Esophagus squamous epithelium (tissue), 5 donors: ENCODE data around the gene HECW1. TPM values are rescaled to one million over a fixed set of nuclear protein-coding genes. Genes with fewer than 3 reads are reported as not detected.

Experiments
- DNase-seq: peaks from one replicate; lab custom pipeline; 2025; lab: John Stamatoyannopoulos, UW
- H3K27ac ChIP-seq, 4 donors: fragments of 200-600 bp; sonication (generic); one replicate each; pipeline ENCODE4 v1.5.1; 2016 to 2019; ENCODE audit warnings: mild to moderate bottlenecking in 1 of 4
- H3K27me3 ChIP-seq, 4 donors: fragments of 200-600 bp; sonication (generic); 1 replicate in 3 of 4; 2 replicates in 1 of 4; pipeline versions ENCODE4 v1.5.1 to v1.6.0; 2017 to 2021; ENCODE audit warnings: antibody characterized with exemption in 1 of 4
- H3K36me3 ChIP-seq, 3 donors: fragments of 200-600 bp; sonication (generic); one replicate each; pipeline ENCODE4 v1.5.1; 2016 to 2019
- H3K4me1 ChIP-seq, 3 donors: fragments of 200-600 bp; sonication (generic); one replicate each; pipeline ENCODE4 v1.5.1; 2017 to 2019
- H3K4me3 ChIP-seq, 4 donors: fragments of 200-600 bp; sonication (generic); 1 replicate in 3 of 4; 2 replicates in 1 of 4; pipeline ENCODE4 v1.5.1; 2016 to 2019; ENCODE audit warnings: mild to moderate bottlenecking in 2 of 4, moderate library complexity in 1 of 4
- H3K9me3 ChIP-seq, 3 donors: fragments of 200-600 bp; sonication (generic); one replicate each; pipeline ENCODE4 v1.5.1; 2016 to 2019
- POLR2A ChIP-seq, 4 donors: fragments of 450-650 bp; IDR thresholded peaks; one replicate each; pipeline ENCODE4 v1.6.1; 2017; ENCODE audit warnings: antibody characterized with exemption in 4 of 4, mild to moderate bottlenecking in 4 of 4, moderate library complexity in 3 of 4
- WGBS, 2 donors: methylation state at CpG; one replicate each; pipeline ENCODE4 v1.1.5; 2018; 5-methylcytosine and 5-hydroxymethylcytosine counted together
- intact Hi-C: fragments of 100-400 bp; cut with DNase I; formaldehyde crosslinking; loops from one replicate; pipeline ENCODE4 v1.15.0; 2022
- total RNA-seq, 4 donors: library from RNA; depleted of rRNA; stranded (reverse); fragments of >200 nt; gene quantifications; one replicate each; pipeline ENCODE4 v1.1.0, GENCODE V29; 2016
- TF ChIP-seq, protein P1 (sequence below), 6 experiments: fragments of 450-650 bp in 4 of 6; fragments of 200-600 bp in 2 of 6; sonication (generic) in 2 of 6; IDR thresholded peaks; one replicate each; pipeline ENCODE4 v1.5.1; 2016 to 2019; ENCODE audit warnings: antibody characterized with exemption in 6 of 6, mild to moderate bottlenecking in 4 of 6, moderate library complexity in 4 of 6
- donor health status: DM: yes; HTN: yes; CAD: no.

HECW1 gene
- total RNA-seq, 4 donors from 2014 or later, result 0.18 to 0.57 (median 0.19) TPM; not detected in 1

DNA sequence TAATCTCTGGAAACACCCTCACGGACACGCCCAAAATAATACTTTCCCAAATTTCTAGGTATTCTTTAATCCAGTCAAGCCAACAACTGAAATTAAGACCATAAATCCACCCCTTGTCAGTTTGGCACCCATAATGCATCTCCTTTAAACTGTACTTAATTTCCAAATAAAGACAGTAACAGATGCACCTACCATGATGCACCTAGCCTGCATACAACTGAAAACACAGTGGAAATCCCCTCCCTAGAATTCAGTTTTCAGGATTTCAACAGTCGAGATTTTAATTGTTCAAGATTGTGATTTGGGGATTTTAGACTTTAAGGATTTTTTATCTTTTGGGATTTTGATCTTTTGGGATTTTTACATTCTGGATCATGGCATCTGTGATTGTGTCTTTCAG is 487.6 kb downstream of the HECW1 start:
- TF ChIP-seq, protein P1, sequence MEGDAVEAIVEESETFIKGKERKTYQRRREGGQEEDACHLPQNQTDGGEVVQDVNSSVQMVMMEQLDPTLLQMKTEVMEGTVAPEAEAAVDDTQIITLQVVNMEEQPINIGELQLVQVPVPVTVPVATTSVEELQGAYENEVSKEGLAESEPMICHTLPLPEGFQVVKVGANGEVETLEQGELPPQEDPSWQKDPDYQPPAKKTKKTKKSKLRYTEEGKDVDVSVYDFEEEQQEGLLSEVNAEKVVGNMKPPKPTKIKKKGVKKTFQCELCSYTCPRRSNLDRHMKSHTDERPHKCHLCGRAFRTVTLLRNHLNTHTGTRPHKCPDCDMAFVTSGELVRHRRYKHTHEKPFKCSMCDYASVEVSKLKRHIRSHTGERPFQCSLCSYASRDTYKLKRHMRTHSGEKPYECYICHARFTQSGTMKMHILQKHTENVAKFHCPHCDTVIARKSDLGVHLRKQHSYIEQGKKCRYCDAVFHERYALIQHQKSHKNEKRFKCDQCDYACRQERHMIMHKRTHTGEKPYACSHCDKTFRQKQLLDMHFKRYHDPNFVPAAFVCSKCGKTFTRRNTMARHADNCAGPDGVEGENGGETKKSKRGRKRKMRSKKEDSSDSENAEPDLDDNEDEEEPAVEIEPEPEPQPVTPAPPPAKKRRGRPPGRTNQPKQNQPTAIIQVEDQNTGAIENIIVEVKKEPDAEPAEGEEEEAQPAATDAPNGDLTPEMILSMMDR (IDR thresholded peaks at IDR 0.05), result no peak
- peaks cover 0 to 45% (median 0%) of the 10 kb centered on the region in 3 donors for H3K36me3 ChIP-seq
- no peak overlapping the region for H3K27ac ChIP-seq
- WGBS, 2 donors, result 89% methylated on average over 3 of the region's 3 CpGs
- no peak overlapping the region for H3K4me3 ChIP-seq
- H3K4me1 ChIP-seq, result peaks cover 0 to 20% (median 0%) of the 10 kb centered on the region in 3 donors
- H3K9me3 ChIP-seq, result no peaks in the 10 kb centered on the region
- intact Hi-C loops, result no loop called here
- no peaks in the 10 kb centered on the region for H3K27me3 ChIP-seq
- DNase-seq, result no peak

DNA sequence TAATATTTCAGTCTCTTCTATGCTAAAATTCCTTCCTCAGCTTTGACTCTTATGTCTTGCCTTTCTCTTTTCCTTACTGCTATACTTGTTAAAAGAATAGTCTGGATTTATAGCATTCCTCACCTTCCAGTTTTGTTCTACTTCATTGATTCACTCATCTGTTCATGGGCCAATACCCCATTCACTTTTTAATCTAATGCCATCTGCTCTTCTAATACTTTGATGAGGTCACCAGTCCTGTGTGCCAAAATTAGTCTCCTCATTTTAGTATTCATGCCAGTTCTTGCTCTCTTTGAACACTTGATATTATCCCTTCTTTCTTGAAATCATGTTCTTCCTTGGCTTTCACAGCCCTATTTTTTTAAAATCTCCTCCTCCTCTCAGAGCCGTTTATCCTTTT is 489.8 kb downstream of the HECW1 start:
- H3K4me3 ChIP-seq, result no peak overlapping the region
- no peak for DNase-seq
- H3K36me3 ChIP-seq, result peaks cover 0 to 30% (median 0%) of the 10 kb centered on the region in 3 donors
- TF ChIP-seq POLR2A (IDR thresholded peaks at IDR 0.05), result no peak
- H3K27me3 ChIP-seq, result no peaks in the 10 kb centered on the region
- H3K27ac ChIP-seq, result no peak overlapping the region
- H3K4me1 ChIP-seq, result peaks cover 0 to 20% (median 0%) of the 10 kb centered on the region in 3 donors
- intact Hi-C loops, result no loop called here
- 38% methylated on average over 1 of the region's 1 CpG for WGBS, 2 donors
- H3K9me3 ChIP-seq, result no peaks in the 10 kb centered on the region

DNA sequence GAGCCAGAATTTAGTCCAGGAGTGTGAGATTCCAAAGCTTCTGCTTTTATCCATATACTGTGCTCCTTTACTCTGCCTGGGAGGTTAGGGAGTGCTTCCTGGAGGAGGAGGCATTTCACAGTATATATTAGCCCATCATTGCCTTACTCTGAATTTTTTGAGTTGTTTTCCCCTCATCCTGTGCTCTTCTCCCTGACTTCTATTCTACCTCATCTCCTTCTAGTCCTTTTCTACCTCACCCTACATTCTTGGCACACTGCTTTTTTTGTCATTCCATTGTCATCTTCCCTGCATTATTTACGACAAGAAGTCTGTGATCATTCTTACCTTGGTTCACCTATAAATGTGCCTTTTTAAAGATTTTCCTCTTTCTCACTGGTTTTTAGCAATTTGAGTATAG is 491.8 kb downstream of the HECW1 start:
- Histone ChIP-seq H3K36me3 (peaks cover 0 to 23% (median 0%) of the 10 kb centered on the region in 3 donors), H3K4me1 (peaks cover 0 to 20% (median 0%) of the 10 kb centered on the region in 3 donors), H3K27ac (no peak overlapping the region), H3K27me3 (no peaks in the 10 kb centered on the region), H3K9me3 (no peaks in the 10 kb centered on the region), H3K4me3 (no peak overlapping the region)
- intact Hi-C loops, result no loop called here
- TF ChIP-seq, protein P1 (IDR thresholded peaks at IDR 0.05), result no peak
- no peak for TF ChIP-seq POLR2A (IDR thresholded peaks at IDR 0.05)
- 90 to 94% methylated on average over 1 of the region's 1 CpG for WGBS, 2 donors
- no peak for DNase-seq

DNA sequence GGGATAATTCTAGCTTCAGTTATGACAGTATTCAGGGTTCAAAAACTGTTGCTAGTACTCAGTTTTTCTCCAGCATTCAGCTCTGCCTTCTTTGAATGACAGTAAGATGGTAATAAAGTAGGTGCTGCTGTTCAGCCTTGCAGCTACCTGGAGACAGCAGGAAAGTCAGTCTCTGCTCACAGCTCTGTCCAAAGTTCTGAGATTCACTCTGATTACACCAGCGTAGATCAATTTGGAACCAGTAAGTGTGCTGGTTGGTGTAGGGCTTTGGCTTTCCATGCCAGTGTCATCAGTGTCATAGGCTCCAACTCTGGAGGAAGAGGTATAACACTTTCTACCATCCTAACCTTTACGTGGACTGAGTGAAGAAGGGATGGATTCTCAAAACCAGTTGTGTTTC is 496.6 kb downstream of the HECW1 start:
- 100% methylated on average over 2 of the region's 2 CpGs for WGBS, 2 donors
- Histone ChIP-seq H3K27me3 (no peaks in the 10 kb centered on the region), H3K9me3 (no peaks in the 10 kb centered on the region), H3K4me1 (peaks cover 0 to 26% (median 13%) of the 10 kb centered on the region in 3 donors), H3K4me3 (no peak overlapping the region), H3K27ac (no peak overlapping the region), H3K36me3 (peaks cover 0 to 40% (median 0%) of the 10 kb centered on the region in 3 donors)
- intact Hi-C loops, result no loop called here
- TF ChIP-seq POLR2A (IDR thresholded peaks at IDR 0.05), result no peak
- TF ChIP-seq, protein P1 (IDR thresholded peaks at IDR 0.05), result no peak
- no peak for DNase-seq

DNA sequence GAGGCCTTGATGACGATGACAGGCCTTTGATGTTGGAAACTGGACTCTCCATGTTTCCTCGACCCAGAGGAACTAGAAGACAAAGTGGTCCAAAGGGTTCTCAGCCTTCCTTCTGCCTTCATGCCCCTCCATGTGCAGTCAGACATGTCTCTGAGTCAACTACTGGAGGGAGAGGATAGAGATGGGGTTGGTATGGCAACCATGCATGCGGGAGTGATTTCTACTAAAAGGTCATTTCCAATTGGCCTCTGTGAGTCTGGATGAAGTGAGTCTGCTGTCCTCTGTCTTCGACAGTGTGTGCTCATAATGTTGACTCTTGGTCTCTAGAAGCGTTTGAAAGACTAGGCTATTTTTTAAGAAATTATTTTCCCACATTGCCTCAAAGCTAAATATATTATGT is 499.7 kb downstream of the HECW1 start:
- H3K27ac ChIP-seq, result no peak overlapping the region
- intact Hi-C loops, result no loop called here
- peaks cover 0 to 26% (median 13%) of the 10 kb centered on the region in 3 donors for H3K4me1 ChIP-seq
- WGBS, 2 donors, result 77 to 81% methylated on average over 5 of the region's 5 CpGs
- H3K4me3 ChIP-seq, result no peak overlapping the region
- H3K36me3 ChIP-seq, result peaks cover 0 to 46% (median 0%) of the 10 kb centered on the region in 3 donors
- TF ChIP-seq POLR2A (IDR thresholded peaks at IDR 0.05), result no peak
- no peak for DNase-seq
- no peaks in the 10 kb centered on the region for H3K27me3 ChIP-seq
- no peaks in the 10 kb centered on the region for H3K9me3 ChIP-seq

DNA sequence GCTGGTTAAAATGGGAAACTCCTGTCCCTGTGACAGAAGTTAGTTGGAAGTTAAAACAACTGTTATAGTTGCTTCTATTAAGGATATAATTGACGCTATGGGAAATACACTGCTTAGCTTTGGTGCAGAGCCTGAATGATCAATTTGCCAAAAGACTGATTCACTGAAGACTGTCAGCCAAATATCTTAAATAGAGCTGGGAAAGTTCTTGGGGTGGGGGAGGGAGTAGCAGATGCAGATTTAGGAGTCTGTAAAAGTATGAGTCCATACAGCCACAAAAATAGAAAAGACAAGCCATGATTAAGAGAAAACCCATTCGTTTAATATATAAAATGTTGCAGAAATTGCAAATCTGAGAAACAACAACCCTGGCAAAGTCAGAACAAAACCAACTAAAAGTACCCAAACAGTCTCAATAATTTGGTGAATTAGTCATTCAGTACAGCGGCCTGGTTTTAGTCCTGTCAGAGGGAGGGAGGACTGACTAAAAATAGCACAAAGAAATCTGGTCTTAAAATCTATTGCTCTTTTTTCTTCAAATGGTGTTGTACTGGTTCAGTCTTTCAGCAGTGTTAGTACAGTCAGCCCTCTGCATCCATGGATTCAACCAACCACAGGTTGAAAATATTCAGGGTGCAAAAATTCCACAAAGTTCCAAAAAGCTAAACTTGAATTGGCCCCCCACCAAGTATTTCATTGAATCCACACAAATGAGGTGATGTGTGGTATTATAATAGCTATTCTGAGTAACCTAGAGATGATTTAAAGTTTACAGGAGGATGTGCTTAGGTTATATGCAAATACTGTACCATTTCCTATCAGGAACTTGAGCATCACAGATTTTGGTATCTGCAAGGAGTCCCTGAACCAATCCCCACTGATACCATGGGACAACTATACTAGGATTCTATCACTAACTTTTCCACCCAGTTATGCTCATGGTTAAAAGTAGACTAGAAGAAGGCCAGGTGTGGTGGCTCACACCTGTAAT is 500.4 kb downstream of the HECW1 start:
- no peak overlapping the region for H3K27ac ChIP-seq
- no peak for DNase-seq
- intact Hi-C loops, result no loop called here
- H3K4me3 ChIP-seq, result no peak overlapping the region
- no peaks in the 10 kb centered on the region for H3K27me3 ChIP-seq
- TF ChIP-seq, protein P1 (IDR thresholded peaks at IDR 0.05), result no peak
- no peak for TF ChIP-seq POLR2A (IDR thresholded peaks at IDR 0.05)
- no peaks in the 10 kb centered on the region for H3K9me3 ChIP-seq
- H3K4me1 ChIP-seq, result peaks cover 0 to 26% (median 13%) of the 10 kb centered on the region in 3 donors
- 18 to 26% methylated on average over 3 of the region's 3 CpGs for WGBS, 2 donors
- H3K36me3 ChIP-seq, result peaks cover 0 to 46% (median 0%) of the 10 kb centered on the region in 3 donors
